NCI-H446 treated with DMSO at 0.1 percent for 48 hours (cell line): ENCODE data around the gene MFAP3L.

Source experiments
- DNase-seq: peaks from one replicate; lab custom pipeline; 2025; lab: John Stamatoyannopoulos, UW

The MFAP3L gene

GRCh38 chr4:170017252-170017651 is 8.9 kb downstream of the MFAP3L start:
- DNase-seq, result no peak

GRCh38 chr4:170015285-170015684 is 10.9 kb downstream of the MFAP3L start:
- DNase-seq, result no peak

GRCh38 chr4:170014359-170015011 is 11.7 kb downstream of the MFAP3L start:
- DNase-seq, result no peak

- no peak for DNase-seq
These were observed 13.6 kb downstream of the MFAP3L start for GRCh38 chr4:170012629-170012958.

- no peak for DNase-seq
These were observed 14.1 kb downstream of the MFAP3L start for GRCh38 chr4:170011921-170012628.

GRCh38 chr4:170009291-170009690 is 16.9 kb downstream of the MFAP3L start:
- DNase-seq, result no peak

GRCh38 chr4:170008801-170009200 is 17.4 kb downstream of the MFAP3L start:
- DNase-seq, result no peak

- no peak for DNase-seq
These were observed 17.8 kb downstream of the MFAP3L start for GRCh38 chr4:170008371-170008770.

GRCh38 chr4:170007113-170007512 is 19.1 kb downstream of the MFAP3L start:
- no peak for DNase-seq

GRCh38 chr4:170005472-170005871 is 20.7 kb downstream of the MFAP3L start:
- DNase-seq, result no peak

GRCh38 chr4:170004651-170005295 is 21.4 kb downstream of the MFAP3L start:
- DNase-seq, result no peak

GRCh38 chr4:170003071-170004070 is 22.8 kb downstream of the MFAP3L start:
- DNase-seq, result no peak

- DNase-seq, result no peak
These were observed 24.4 kb downstream of the MFAP3L start for GRCh38 chr4:170001745-170002267.

- DNase-seq, result no peak
These were observed 25.0 kb downstream of the MFAP3L start for GRCh38 chr4:170001011-170001744.

- no peak for DNase-seq
These were observed 26.3 kb downstream of the MFAP3L start for GRCh38 chr4:169999923-170000322.

- no peak for DNase-seq
These were observed 27.2 kb downstream of the MFAP3L start for GRCh38 chr4:169998981-169999380.

GRCh38 chr4:169996379-169997240 is 29.6 kb downstream of the MFAP3L start:
- no peak for DNase-seq

- no peak for DNase-seq
These were observed 32.7 kb downstream of the MFAP3L start for GRCh38 chr4:169993531-169993930.

GRCh38 chr4:169988252-169988651 is 37.9 kb downstream of the MFAP3L start:
- DNase-seq, result no peak
